Neural cell (in vitro differentiated cells): ENCODE results near the gene OR52A1.

Experiments used
- EZH2 ChIP-seq: fragments of 200-600, 300-800 bp; shearing (Covaris generic), sonication (generic); IDR thresholded peaks from 2 replicates; pipeline ENCODE4 v1.6.1; 2014; ENCODE audit warnings: antibody characterized with exemption, low read length, borderline replicate concordance, mild to moderate bottlenecking; ENCODE audit not compliant: insufficient read depth, poor library complexity, severe bottlenecking
- POLR2AphosphoS5 ChIP-seq: IDR thresholded peaks from 2 replicates; pipeline ENCODE4 v1.6.1; 2012
- RAD21 ChIP-seq: fragments of 450-650 bp; conservative IDR thresholded peaks from 2 replicates; pipeline ENCODE4 v1.6.1; 2014; ENCODE audit warnings: antibody characterized with exemption, mild to moderate bottlenecking, moderate library complexity
- SMC3 ChIP-seq: fragments of 450-650 bp; conservative IDR thresholded peaks from 2 replicates; pipeline ENCODE4 v1.6.1; 2014; ENCODE audit warnings: antibody characterized with exemption, mild to moderate bottlenecking, moderate library complexity; ENCODE audit not compliant: poor library complexity
- TAF1 ChIP-seq: IDR thresholded peaks from 2 replicates; pipeline ENCODE4 v1.6.1; 2012; ENCODE audit warnings: low read depth
- TF ChIP-seq, protein P1 (sequence below): fragments of 450-650 bp; IDR thresholded peaks from 2 replicates; pipeline ENCODE4 v1.5.1; 2014; ENCODE audit warnings: antibody characterized with exemption, mild to moderate bottlenecking, moderate library complexity; ENCODE audit not compliant: poor library complexity, severe bottlenecking
- TF ChIP-seq, protein P2 (sequence below): IDR thresholded peaks from 2 replicates; pipeline ENCODE4 v1.6.1; 2012; ENCODE audit warnings: borderline replicate concordance

DNA sequence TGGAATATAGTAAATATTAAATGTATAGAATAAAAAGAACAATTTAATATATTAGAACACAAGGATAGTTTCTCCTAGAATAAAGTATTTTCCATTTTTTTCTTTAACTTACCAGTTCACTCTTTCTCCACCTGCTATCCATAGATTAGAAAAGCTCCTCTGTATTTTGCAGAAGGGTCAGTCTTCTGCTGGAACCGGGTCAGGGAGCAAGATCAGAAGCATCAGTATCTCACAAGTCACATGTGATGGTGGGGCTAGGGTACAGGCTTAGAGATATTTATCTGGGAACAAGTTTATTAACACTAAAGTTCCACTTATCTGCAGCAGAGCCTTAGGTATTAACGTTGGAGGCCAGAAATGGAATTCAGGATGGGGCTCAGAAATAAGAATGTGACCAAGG, 17.3 kb upstream of the OR52A1 start:
- TF ChIP-seq, protein P1, sequence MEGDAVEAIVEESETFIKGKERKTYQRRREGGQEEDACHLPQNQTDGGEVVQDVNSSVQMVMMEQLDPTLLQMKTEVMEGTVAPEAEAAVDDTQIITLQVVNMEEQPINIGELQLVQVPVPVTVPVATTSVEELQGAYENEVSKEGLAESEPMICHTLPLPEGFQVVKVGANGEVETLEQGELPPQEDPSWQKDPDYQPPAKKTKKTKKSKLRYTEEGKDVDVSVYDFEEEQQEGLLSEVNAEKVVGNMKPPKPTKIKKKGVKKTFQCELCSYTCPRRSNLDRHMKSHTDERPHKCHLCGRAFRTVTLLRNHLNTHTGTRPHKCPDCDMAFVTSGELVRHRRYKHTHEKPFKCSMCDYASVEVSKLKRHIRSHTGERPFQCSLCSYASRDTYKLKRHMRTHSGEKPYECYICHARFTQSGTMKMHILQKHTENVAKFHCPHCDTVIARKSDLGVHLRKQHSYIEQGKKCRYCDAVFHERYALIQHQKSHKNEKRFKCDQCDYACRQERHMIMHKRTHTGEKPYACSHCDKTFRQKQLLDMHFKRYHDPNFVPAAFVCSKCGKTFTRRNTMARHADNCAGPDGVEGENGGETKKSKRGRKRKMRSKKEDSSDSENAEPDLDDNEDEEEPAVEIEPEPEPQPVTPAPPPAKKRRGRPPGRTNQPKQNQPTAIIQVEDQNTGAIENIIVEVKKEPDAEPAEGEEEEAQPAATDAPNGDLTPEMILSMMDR = no peak
- TF ChIP-seq, protein P2, sequence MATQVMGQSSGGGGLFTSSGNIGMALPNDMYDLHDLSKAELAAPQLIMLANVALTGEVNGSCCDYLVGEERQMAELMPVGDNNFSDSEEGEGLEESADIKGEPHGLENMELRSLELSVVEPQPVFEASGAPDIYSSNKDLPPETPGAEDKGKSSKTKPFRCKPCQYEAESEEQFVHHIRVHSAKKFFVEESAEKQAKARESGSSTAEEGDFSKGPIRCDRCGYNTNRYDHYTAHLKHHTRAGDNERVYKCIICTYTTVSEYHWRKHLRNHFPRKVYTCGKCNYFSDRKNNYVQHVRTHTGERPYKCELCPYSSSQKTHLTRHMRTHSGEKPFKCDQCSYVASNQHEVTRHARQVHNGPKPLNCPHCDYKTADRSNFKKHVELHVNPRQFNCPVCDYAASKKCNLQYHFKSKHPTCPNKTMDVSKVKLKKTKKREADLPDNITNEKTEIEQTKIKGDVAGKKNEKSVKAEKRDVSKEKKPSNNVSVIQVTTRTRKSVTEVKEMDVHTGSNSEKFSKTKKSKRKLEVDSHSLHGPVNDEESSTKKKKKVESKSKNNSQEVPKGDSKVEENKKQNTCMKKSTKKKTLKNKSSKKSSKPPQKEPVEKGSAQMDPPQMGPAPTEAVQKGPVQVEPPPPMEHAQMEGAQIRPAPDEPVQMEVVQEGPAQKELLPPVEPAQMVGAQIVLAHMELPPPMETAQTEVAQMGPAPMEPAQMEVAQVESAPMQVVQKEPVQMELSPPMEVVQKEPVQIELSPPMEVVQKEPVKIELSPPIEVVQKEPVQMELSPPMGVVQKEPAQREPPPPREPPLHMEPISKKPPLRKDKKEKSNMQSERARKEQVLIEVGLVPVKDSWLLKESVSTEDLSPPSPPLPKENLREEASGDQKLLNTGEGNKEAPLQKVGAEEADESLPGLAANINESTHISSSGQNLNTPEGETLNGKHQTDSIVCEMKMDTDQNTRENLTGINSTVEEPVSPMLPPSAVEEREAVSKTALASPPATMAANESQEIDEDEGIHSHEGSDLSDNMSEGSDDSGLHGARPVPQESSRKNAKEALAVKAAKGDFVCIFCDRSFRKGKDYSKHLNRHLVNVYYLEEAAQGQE = no peak
- TF ChIP-seq POLR2AphosphoS5 (no peak), SMC3 (no peak), TAF1 (no peak), RAD21 (no peak), EZH2 (no peak)
